Vagina (tissue), 2 donors: Measurements from ENCODE around the gene MRPS35. TPM values are rescaled to one million over a fixed set of nuclear protein-coding genes. Genes with fewer than 3 reads are reported as not detected.

Source experiments
- DNase-seq, 2 donors: peaks; one replicate each; pipeline ENCODE4 v3.0.0-alpha.2; 2017; ENCODE audit errors: extremely low spot score in 2 of 2
- H3K27ac ChIP-seq: fragments of 200-600 bp; sonication (generic); one replicate; pipeline ENCODE4 v1.5.1; 2019
- H3K27me3 ChIP-seq: fragments of 200-600 bp; sonication (generic); one replicate; pipeline ENCODE4 v1.5.1; 2019
- H3K36me3 ChIP-seq, 2 donors: fragments of 200-600 bp; sonication (generic); one replicate each; pipeline ENCODE4 v1.5.1; 2017 to 2019
- H3K4me1 ChIP-seq: fragments of 200-600 bp; sonication (generic); one replicate; pipeline ENCODE4 v1.5.1; 2019
- H3K4me3 ChIP-seq, 2 donors: fragments of 200-600 bp; sonication (generic); 1 replicate in 1 of 2; 2 replicates in 1 of 2; pipeline ENCODE4 v1.5.1; 2016 to 2019
- H3K9me3 ChIP-seq: fragments of 200-600 bp; sonication (generic); one replicate; pipeline ENCODE4 v1.5.1; 2019
- POLR2A ChIP-seq, 2 donors: fragments of 450-650 bp; IDR thresholded peaks; one replicate each; pipeline ENCODE4 v1.6.1; 2017; ENCODE audit warnings: antibody characterized with exemption in 2 of 2, mild to moderate bottlenecking in 2 of 2, moderate library complexity in 2 of 2
- POLR2AphosphoS5 ChIP-seq, 2 donors: sonication (generic); formaldehyde crosslinking; IDR thresholded peaks; one replicate each; pipeline ENCODE4 v1.9.0; 2017; ENCODE audit warnings: antibody characterized with exemption in 2 of 2, mild to moderate bottlenecking in 2 of 2, low read depth in 1 of 2; ENCODE audit not compliant: insufficient read depth in 1 of 2
- intact Hi-C: fragments of 100-400 bp; cut with DNase I; formaldehyde crosslinking; loops from one replicate; pipeline ENCODE4 v1.15.1; 2023
- total RNA-seq: library from RNA; depleted of rRNA; stranded (reverse); fragments of >200 nt; gene quantifications from one replicate; pipeline ENCODE4 v1.2.3, GENCODE V29; 2016
- TF ChIP-seq, protein P1 (sequence below), 3 experiments: fragments of 450-650 bp in 2 of 3; fragments of 200-600 bp in 1 of 3; sonication (generic) in 1 of 3; IDR thresholded peaks; one replicate each; pipeline ENCODE4 v1.5.1; 2017 to 2019; ENCODE audit warnings: antibody characterized with exemption in 3 of 3, mild to moderate bottlenecking in 2 of 3, moderate library complexity in 2 of 3

The MRPS35 gene
- total RNA-seq, 1 donor from 2014 or later: 25.3 TPM

DNA sequence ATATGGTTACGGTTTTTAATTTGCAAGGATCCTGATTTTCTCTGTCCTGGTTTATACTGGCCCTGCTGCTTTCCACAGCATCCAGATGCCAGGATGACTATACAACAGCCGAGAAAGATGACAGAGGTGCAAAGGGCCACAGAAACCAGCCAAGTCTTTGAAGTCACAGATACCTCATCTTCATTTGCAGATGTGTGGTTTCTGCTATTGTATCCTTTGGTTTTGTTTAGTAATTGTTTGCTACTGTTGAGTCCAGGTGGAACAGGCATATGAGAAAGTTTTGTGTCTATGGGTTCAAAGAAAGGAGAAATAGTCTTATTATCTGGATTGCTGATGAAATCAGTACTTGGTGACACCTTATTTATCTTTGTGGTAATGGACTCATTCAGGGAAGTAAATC lies 52.1 kb downstream of the MRPS35 start:
- no peak overlapping the region for H3K27ac ChIP-seq
- TF ChIP-seq POLR2A (IDR thresholded peaks at IDR 0.05) (no peak), POLR2AphosphoS5 (IDR thresholded peaks at IDR 0.05; ENCODE audit: insufficient read depth in 1 of 2, low read depth in 1 of 2) (no peak)
- TF ChIP-seq, protein P1, sequence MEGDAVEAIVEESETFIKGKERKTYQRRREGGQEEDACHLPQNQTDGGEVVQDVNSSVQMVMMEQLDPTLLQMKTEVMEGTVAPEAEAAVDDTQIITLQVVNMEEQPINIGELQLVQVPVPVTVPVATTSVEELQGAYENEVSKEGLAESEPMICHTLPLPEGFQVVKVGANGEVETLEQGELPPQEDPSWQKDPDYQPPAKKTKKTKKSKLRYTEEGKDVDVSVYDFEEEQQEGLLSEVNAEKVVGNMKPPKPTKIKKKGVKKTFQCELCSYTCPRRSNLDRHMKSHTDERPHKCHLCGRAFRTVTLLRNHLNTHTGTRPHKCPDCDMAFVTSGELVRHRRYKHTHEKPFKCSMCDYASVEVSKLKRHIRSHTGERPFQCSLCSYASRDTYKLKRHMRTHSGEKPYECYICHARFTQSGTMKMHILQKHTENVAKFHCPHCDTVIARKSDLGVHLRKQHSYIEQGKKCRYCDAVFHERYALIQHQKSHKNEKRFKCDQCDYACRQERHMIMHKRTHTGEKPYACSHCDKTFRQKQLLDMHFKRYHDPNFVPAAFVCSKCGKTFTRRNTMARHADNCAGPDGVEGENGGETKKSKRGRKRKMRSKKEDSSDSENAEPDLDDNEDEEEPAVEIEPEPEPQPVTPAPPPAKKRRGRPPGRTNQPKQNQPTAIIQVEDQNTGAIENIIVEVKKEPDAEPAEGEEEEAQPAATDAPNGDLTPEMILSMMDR (IDR thresholded peaks at IDR 0.05): no peak
- DNase-seq: no peak
- H3K36me3 ChIP-seq: no peaks in the 10 kb centered on the region
- H3K4me3 ChIP-seq: no peak overlapping the region
- no peaks in the 10 kb centered on the region for H3K9me3 ChIP-seq
- H3K4me1 ChIP-seq: no peaks in the 10 kb centered on the region
- intact Hi-C loops: no loop called here
- no peaks in the 10 kb centered on the region for H3K27me3 ChIP-seq

- H3K36me3 ChIP-seq: no peaks in the 10 kb centered on the region
- H3K4me1 ChIP-seq: no peaks in the 10 kb centered on the region
- TF ChIP-seq POLR2AphosphoS5 (IDR thresholded peaks at IDR 0.05; ENCODE audit: insufficient read depth in 1 of 2, low read depth in 1 of 2) (no peak), POLR2A (IDR thresholded peaks at IDR 0.05) (no peak)
- TF ChIP-seq, protein P1 (IDR thresholded peaks at IDR 0.05): no peak
- no peaks in the 10 kb centered on the region for H3K9me3 ChIP-seq
- DNase-seq: no peak
- no peak overlapping the region for H3K4me3 ChIP-seq
- H3K27ac ChIP-seq: no peak overlapping the region
- H3K27me3 ChIP-seq: no peaks in the 10 kb centered on the region
- intact Hi-C loops: no loop called here
Measured at GRCh38 chr12:27766587-27766986, 56.0 kb downstream of the MRPS35 start.

GRCh38 chr12:27769142-27769673 lies 58.6 kb downstream of the MRPS35 start:
- intact Hi-C loops: no loop called here
- no peak for DNase-seq
- Histone ChIP-seq H3K9me3 (no peaks in the 10 kb centered on the region), H3K4me1 (no peaks in the 10 kb centered on the region), H3K27ac (no peak overlapping the region), H3K4me3 (no peak overlapping the region), H3K27me3 (no peaks in the 10 kb centered on the region), H3K36me3 (no peaks in the 10 kb centered on the region)
- TF ChIP-seq, protein P1 (IDR thresholded peaks at IDR 0.05): no peak
- TF ChIP-seq POLR2A (IDR thresholded peaks at IDR 0.05): no peak
- no peak for TF ChIP-seq POLR2AphosphoS5 (IDR thresholded peaks at IDR 0.05; ENCODE audit: insufficient read depth in 1 of 2, low read depth in 1 of 2)

GRCh38 chr12:27771481-27772327 lies 61.1 kb downstream of the MRPS35 start:
- no peaks in the 10 kb centered on the region for H3K27me3 ChIP-seq
- TF ChIP-seq, protein P1 (IDR thresholded peaks at IDR 0.05): no peak
- TF ChIP-seq POLR2AphosphoS5 (IDR thresholded peaks at IDR 0.05; ENCODE audit: insufficient read depth in 1 of 2, low read depth in 1 of 2): no peak
- no peak for TF ChIP-seq POLR2A (IDR thresholded peaks at IDR 0.05)
- H3K27ac ChIP-seq: no peak overlapping the region
- no peaks in the 10 kb centered on the region for H3K4me1 ChIP-seq
- no peak overlapping the region for H3K4me3 ChIP-seq
- intact Hi-C loops: no loop called here
- no peaks in the 10 kb centered on the region for H3K9me3 ChIP-seq
- DNase-seq: no peak
- no peaks in the 10 kb centered on the region for H3K36me3 ChIP-seq
